GM21717 (cell line): ENCODE measurements around the gene ATP8A1.
"Not testable (repeated sequence)": the region's sequence is repeated elsewhere in the genome, so short reads cannot be mapped to it uniquely, and the experiment has no call there.

Experiments used
- ATAC-seq: cut with Tn5 transposase; IDR thresholded peaks from one replicate; pipeline ENCODE4 v1.9.1; 2021; ENCODE audit warnings: mild to moderate bottlenecking, moderate library complexity; ENCODE audit not compliant: unreplicated experiment

Gene ATP8A1

GRCh38 chr4:42474406-42474805 is 182.5 kb downstream of the ATP8A1 start:
- no peak for ATAC-seq

DNA sequence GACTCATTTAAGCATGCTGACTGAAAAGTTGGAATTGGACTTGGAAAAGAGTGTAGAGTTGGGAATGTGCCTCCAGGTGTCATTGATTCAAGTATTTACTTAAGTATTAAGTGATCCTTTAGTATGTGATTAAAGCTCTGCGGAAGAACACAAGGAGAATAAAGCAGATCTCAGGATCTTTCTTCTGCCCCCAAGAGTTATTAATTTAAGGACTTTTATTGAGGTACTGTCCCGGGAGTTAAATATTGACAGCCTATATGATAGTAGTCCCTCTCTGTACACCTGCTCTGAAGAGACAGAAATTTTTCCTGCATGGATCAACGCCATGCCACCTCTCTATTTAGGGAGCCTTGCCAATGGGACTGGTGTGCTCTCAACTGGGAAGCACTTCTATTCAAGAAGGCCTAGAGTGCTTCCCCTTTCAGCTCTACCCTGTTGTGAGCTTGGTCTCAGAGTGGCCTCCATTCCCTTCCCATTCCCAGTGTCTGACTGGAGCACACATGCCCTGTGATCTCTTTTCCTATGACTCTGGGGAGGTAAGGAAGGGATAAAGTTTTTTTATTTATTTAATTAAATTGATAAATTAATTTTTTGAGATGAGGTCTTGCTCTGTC is 183.7 kb downstream of the ATP8A1 start:
- ATAC-seq = no peak

DNA sequence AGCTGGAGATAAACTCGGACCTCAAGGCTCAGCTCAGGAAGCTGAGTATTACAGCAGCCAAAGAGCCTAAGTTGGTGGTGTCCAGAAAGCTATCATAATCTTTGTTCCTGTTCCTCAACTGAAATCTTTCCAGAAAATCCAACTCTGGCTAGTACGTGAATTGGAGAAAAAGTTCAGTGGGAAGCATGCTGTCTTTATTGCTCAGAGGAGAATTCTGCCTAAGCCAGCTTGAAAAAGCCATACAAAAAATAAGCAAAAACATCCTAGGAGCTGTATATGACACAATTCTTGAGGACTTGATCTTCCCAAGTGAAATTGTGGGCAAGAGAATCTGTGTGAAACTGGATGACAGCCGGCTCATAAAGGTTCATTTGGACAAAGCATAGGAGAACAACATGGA is 185.0 kb downstream of the ATP8A1 start:
- no peak for ATAC-seq

- ATAC-seq = no peak
Measured at GRCh38 chr4:42470023-42470422, 186.9 kb downstream of the ATP8A1 start.

- not testable (repeated sequence) for ATAC-seq
Measured at GRCh38 chr4:42467777-42468176, 189.1 kb downstream of the ATP8A1 start.

- ATAC-seq = no peak
Measured at GRCh38 chr4:42466273-42466844, 190.5 kb downstream of the ATP8A1 start.

GRCh38 chr4:42464550-42465094 is 192.3 kb downstream of the ATP8A1 start:
- no peak for ATAC-seq

- not testable (repeated sequence) for ATAC-seq
Measured at GRCh38 chr4:42461216-42461615, 195.7 kb downstream of the ATP8A1 start.

DNA sequence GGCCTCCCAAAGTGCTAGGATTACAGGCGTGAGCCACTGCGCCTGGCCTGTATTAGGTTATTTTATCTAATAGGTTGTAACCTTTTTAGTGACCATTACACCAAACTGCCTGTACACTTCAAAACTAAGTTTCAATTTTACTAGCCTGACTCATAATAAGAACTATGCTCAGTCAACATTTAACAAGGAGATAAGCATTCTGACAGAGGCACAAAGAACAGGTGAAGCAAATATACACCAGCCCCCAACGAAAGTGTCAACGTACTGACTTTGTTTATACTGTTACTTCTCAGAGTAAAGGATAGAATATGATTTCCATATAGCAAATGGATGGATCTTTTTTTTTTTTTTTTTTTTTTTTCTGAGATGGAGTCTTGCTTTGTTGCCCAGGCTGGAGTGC is 196.9 kb downstream of the ATP8A1 start:
- peak; percentile 96 for ATAC-seq

DNA sequence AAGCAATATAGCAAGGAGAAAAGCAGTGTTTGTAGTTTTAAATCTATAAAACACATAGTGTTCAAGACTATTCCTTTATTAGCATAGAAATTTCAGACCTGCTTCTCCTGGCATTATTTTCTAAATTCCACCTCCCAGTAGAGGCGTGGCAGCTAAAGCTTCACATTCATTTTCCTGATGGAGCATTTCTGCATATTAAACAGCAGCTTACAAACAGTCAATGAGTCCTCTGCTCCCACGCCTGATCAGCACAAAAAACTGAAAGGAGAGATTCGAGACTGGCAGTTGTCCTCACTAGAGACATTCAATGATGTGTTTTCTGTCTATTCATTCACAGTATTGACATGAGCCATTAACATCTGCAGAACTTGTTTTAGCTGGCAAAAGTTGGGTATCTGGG is 198.2 kb downstream of the ATP8A1 start:
- no peak for ATAC-seq

- no peak for ATAC-seq
Measured at GRCh38 chr4:42454755-42455420, 202.0 kb downstream of the ATP8A1 start.

- ATAC-seq = no peak
Measured at GRCh38 chr4:42453612-42454011, 203.3 kb downstream of the ATP8A1 start.

DNA sequence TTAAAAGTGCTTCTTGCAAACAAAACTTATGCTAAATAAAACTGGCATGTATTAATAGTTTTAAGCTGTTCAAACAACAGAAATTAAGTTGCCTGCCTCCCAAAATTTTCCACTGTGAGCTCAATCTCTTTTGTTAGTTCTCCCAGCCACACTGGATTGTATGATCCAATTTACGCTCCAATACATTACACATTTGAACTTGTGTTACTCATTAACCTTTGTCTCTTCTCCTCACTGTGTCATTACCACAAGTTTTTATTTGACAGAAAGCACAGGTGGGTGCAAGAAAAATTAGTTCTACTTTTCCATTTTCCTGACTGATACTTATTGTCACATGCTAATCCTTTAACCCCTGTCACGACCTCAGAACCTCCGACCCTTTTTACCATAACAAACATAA is 204.1 kb downstream of the ATP8A1 start:
- ATAC-seq = no peak

DNA sequence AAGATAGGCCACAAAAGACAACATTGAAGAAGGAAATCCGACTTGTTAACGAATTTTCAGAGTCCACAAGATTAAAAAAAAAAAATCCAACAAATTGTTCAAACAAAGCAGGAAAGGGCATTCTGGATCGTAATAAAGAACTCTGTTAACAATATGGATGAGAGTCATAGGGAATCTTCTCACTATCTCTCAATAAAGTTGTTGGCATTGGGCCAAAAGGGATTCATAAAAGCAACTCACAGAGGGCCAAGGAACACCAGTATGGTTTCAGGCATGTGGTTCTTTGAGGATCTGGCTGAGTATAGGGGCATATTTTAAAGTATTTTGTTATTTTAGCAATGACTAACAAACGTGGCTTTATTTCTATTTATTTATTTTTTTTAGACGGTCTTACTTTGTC is 210.1 kb downstream of the ATP8A1 start:
- ATAC-seq = no peak

DNA sequence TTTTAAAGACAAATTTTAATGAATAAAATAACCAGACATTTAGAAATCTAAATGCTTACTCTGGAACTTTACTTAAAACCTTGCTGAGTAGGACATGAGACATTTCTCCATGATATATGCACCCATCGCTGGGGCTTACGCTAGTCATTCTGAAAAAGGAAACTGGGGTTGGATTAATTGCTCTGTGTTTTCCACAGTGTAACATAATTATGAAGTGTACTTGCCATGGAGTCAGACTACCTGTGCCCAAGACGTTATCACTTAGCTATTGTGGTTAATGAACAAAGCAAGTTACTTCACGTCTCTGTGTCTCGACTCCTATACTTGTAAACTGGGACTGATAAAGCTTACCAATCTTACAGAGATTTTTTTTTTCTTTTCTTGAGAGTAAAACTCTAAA is 211.9 kb downstream of the ATP8A1 start:
- no peak for ATAC-seq

GRCh38 chr4:42442601-42443000 is 214.3 kb downstream of the ATP8A1 start:
- ATAC-seq = no peak

DNA sequence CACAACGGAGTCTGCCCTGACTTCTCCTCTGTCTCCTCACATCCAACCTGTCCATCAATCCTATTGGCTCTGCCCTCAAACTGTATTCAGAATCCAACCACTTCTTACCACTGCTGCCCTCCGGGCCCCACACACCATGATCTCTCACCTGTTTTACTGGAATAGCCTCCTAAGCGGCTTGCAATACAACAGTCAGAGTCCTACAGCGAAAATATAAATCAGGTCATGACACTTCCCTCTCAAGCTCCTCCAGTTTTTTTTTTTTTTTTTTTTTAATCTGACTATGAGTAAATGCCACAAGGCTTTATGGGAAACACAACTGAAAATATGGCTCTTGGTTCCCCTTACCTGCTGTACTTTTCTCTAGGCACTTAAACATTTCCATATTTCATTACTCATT is 216.8 kb downstream of the ATP8A1 start:
- ATAC-seq = no peak

GRCh38 chr4:42436928-42437565 is 219.9 kb downstream of the ATP8A1 start:
- ATAC-seq = no peak

- no peak for ATAC-seq
Measured at GRCh38 chr4:42428036-42428435, 228.9 kb downstream of the ATP8A1 start.

DNA sequence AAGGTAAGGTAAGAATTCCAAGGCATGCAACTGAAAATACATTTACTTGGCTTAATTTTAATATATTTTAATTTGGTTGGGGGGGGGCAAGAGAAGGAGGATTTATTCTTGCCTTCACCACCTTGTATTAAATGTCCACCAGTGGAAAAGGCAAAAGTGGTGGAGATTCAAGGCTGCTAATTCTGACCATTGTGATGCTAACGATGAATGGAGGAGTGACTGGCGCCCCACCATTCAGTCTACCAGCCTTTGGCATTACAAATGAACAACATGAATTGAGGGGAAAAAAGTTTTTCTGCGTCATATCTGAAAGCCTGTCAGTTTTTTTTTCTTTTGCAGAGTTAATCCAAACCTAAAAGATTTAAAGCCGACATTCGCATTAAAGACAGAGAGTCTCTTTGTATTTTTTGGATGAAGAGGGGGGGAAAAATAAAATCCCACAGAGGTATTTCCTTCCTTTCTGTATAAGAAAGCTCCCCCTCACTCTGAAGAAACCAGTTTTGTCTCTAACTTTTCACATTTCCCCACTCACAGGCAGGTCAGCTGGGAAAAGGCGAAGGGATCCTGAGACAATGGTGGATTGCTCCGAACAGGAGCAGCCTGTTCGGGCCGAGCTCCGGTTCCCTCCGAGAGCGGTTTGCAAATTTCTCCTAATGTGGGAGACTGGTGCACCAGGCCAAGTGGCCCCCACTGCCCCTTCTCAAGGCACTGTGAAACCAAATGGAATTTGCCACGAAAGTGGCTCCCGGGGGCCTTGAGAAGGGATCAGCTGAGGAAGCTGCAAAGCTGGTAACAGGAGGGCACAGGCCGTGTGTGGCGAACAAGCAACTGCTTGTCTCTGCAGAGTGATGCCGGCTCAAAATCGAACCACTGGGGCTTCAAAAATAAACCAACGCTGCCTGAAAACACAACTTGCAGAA is 231.5 kb downstream of the ATP8A1 start:
- no peak for ATAC-seq

DNA sequence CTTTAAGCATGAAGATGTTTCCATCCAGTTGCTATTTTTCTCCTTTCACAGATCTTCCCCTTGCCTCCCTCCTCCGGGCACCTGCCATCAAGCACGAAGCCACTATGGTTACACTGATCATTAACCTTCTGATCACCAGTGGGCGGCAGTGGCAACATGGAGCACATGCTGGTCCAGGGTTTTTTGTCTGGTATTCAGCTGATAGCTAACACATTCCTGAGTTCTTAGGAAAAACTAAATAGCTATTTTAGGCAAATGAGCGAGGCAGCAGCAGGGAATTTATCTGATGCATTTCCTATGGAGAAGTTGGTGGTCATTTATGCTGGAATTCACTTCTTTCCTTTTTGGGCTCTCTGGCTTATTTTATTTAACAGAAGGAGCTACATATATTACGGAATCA is 236.8 kb downstream of the ATP8A1 start:
- ATAC-seq = no peak
